Spleen (tissue), 7 donors: ENCODE measurements around the gene MOK.

ENCODE experiments used
- POLR2A ChIP-seq, 3 donors: fragments of 450-650 bp; IDR thresholded peaks; one replicate each; pipeline ENCODE4 v1.5.1; 2017; ENCODE audit warnings: antibody characterized with exemption in 3 of 3, mild to moderate bottlenecking in 1 of 3
- POLR2AphosphoS5 ChIP-seq, 3 donors: sonication (generic); formaldehyde crosslinking; IDR thresholded peaks; one replicate each; pipeline ENCODE4 v1.5.1; 2017; ENCODE audit warnings: antibody characterized with exemption in 3 of 3
- TF ChIP-seq, protein P1 (sequence below), 11 experiments: fragments of 200-600 bp in 7 of 11; fragments of 450-650 bp in 4 of 11; sonication (generic) in 4 of 11; IDR thresholded peaks in 8 of 11; conservative IDR thresholded peaks in 3 of 11; 1 replicate in 7 of 11; 2 replicates in 4 of 11; pipeline versions ENCODE4 v1.4.0 to v1.8.0; 2016 to 2021; ENCODE audit warnings: antibody characterized with exemption in 11 of 11, inconsistent platforms in 4 of 11, mild to moderate bottlenecking in 1 of 11
- donor health status: DM: no; HTN: no; CAD: no; lungs with moderate emphysema.
- donor health status: DM: no; HTN: no; CAD: no.
- donor health status: DM: no; HTN: no; CAD: no.

- no peak for TF ChIP-seq POLR2A (IDR thresholded peaks at IDR 0.05)
- TF ChIP-seq, protein P1, sequence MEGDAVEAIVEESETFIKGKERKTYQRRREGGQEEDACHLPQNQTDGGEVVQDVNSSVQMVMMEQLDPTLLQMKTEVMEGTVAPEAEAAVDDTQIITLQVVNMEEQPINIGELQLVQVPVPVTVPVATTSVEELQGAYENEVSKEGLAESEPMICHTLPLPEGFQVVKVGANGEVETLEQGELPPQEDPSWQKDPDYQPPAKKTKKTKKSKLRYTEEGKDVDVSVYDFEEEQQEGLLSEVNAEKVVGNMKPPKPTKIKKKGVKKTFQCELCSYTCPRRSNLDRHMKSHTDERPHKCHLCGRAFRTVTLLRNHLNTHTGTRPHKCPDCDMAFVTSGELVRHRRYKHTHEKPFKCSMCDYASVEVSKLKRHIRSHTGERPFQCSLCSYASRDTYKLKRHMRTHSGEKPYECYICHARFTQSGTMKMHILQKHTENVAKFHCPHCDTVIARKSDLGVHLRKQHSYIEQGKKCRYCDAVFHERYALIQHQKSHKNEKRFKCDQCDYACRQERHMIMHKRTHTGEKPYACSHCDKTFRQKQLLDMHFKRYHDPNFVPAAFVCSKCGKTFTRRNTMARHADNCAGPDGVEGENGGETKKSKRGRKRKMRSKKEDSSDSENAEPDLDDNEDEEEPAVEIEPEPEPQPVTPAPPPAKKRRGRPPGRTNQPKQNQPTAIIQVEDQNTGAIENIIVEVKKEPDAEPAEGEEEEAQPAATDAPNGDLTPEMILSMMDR (IDR thresholded peaks at IDR 0.05 in 8 of 11, conservative IDR thresholded peaks at IDR 0.05 in 3 of 11): no peak
- TF ChIP-seq POLR2AphosphoS5 (IDR thresholded peaks at IDR 0.05): no peak
These were observed 121.1 kb downstream of the MOK start for GRCh38 chr14:102183886-102184285.
